Liver (tissue), 9 donors: ENCODE data around the gene ABCA3. TPM values are rescaled to one million over a fixed set of nuclear protein-coding genes. Genes with fewer than 3 reads are reported as not detected.

Experiments
- DNase-seq: peaks from one replicate; pipeline ENCODE4 v3.0.0-alpha.2; 2017; ENCODE audit warnings: low spot score
- H3K27ac ChIP-seq, 2 donors: one replicate each; pipeline ENCODE4 v1.7.0; 2013; ENCODE audit warnings: inconsistent platforms in 2 of 2, low read length in 2 of 2, control low read depth in 1 of 2, low read depth in 1 of 2, mild to moderate bottlenecking in 1 of 2
- H3K27me3 ChIP-seq, 4 donors: one replicate each; pipeline versions ENCODE4 v1.6.1 to v1.7.0; 2013; ENCODE audit warnings: low read length in 3 of 4, inconsistent platforms in 1 of 4, mild to moderate bottlenecking in 1 of 4, moderate library complexity in 1 of 4; ENCODE audit not compliant: control insufficient read depth in 4 of 4, insufficient read depth in 4 of 4
- H3K36me3 ChIP-seq, 4 donors: one replicate each; pipeline versions ENCODE4 v1.6.1 to v1.7.0; 2013; ENCODE audit warnings: low read length in 3 of 4, mild to moderate bottlenecking in 3 of 4, low read depth in 1 of 4, moderate library complexity in 1 of 4; ENCODE audit not compliant: control insufficient read depth in 4 of 4, insufficient read depth in 3 of 4
- H3K4me1 ChIP-seq, 4 donors: one replicate each; pipeline versions ENCODE4 v1.6.1 to v1.7.0; 2013; ENCODE audit warnings: low read length in 3 of 4, mild to moderate bottlenecking in 3 of 4, moderate library complexity in 1 of 4; ENCODE audit not compliant: control insufficient read depth in 4 of 4, insufficient read depth in 4 of 4
- H3K4me3 ChIP-seq, 3 donors: one replicate each; pipeline versions ENCODE4 v1.6.1 to v1.7.0; 2013; ENCODE audit warnings: low read length in 3 of 3, control low read depth in 1 of 3, low read depth in 1 of 3, mild to moderate bottlenecking in 1 of 3
- H3K9ac ChIP-seq, 2 donors: one replicate each; pipeline ENCODE4 v1.7.0; 2013; ENCODE audit warnings: low read length in 2 of 2, mild to moderate bottlenecking in 2 of 2, moderate library complexity in 2 of 2, control low read depth in 1 of 2, low read depth in 1 of 2
- H3K9me3 ChIP-seq, 4 donors: one replicate each; pipeline versions ENCODE4 v1.6.1 to v1.7.0; 2013; ENCODE audit warnings: low read length in 3 of 4; ENCODE audit not compliant: control insufficient read depth in 4 of 4
- ATF3 ChIP-seq: IDR thresholded peaks from 2 replicates; pipeline ENCODE4 v1.6.1; 2016; ENCODE audit warnings: antibody characterized with exemption
- CTCF ChIP-seq: fragments of 150-350 bp; IDR thresholded peaks from 2 replicates; pipeline ENCODE4 v1.5.1; 2017; ENCODE audit warnings: improper control_type of control experiment, low read depth, low read length; ENCODE audit not compliant: missing input control
- EGR1 ChIP-seq, 2 donors: IDR thresholded peaks; 2 replicates each; pipeline ENCODE4 v1.6.1; 2016 to 2018; ENCODE audit warnings: antibody characterized with exemption in 2 of 2, low read depth in 2 of 2
- FOXA1 ChIP-seq: IDR thresholded peaks from 2 replicates; pipeline ENCODE4 v1.6.1; 2016; ENCODE audit warnings: antibody characterized with exemption
- FOXA2 ChIP-seq: IDR thresholded peaks from 2 replicates; pipeline ENCODE4 v1.6.1; 2016; ENCODE audit warnings: antibody characterized with exemption
- GABPA ChIP-seq, 2 donors: IDR thresholded peaks in 1 of 2; conservative IDR thresholded peaks in 1 of 2; 2 replicates each; pipeline ENCODE4 v1.6.1; 2016; ENCODE audit warnings: antibody characterized with exemption in 2 of 2, mild to moderate bottlenecking in 1 of 2, moderate library complexity in 1 of 2
- HNF4A ChIP-seq, 2 donors: conservative IDR thresholded peaks; 2 replicates each; pipeline ENCODE4 v1.6.1; 2016; ENCODE audit warnings: antibody characterized with exemption in 2 of 2, mild to moderate bottlenecking in 2 of 2
- HNF4G ChIP-seq: IDR thresholded peaks from 2 replicates; pipeline ENCODE4 v1.6.1; 2016; ENCODE audit warnings: antibody characterized with exemption
- MAX ChIP-seq: IDR thresholded peaks from 2 replicates; pipeline ENCODE4 v1.6.1; 2016; ENCODE audit warnings: antibody characterized with exemption
- NR2F2 ChIP-seq: IDR thresholded peaks from 2 replicates; pipeline ENCODE4 v1.6.1; 2016; ENCODE audit warnings: antibody characterized with exemption
- RAD21 ChIP-seq, 2 donors: IDR thresholded peaks; 2 replicates each; pipeline ENCODE4 v1.6.1; 2016; ENCODE audit warnings: antibody characterized with exemption in 2 of 2, mild to moderate bottlenecking in 2 of 2
- REST ChIP-seq: IDR thresholded peaks from 2 replicates; pipeline ENCODE4 v1.6.1; 2016; ENCODE audit warnings: antibody characterized with exemption, mild to moderate bottlenecking
- RXRA ChIP-seq, 2 donors: IDR thresholded peaks; 2 replicates each; pipeline ENCODE4 v1.6.1; 2017 to 2018; ENCODE audit warnings: antibody characterized with exemption in 2 of 2, mild to moderate bottlenecking in 1 of 2
- SP1 ChIP-seq: IDR thresholded peaks from 2 replicates; pipeline ENCODE4 v1.6.1; 2018; ENCODE audit warnings: antibody characterized with exemption, mild to moderate bottlenecking
- TAF1 ChIP-seq: conservative IDR thresholded peaks from 2 replicates; pipeline ENCODE4 v1.6.1; 2016; ENCODE audit warnings: antibody characterized with exemption, mild to moderate bottlenecking
- YY1 ChIP-seq: IDR thresholded peaks from 2 replicates; pipeline ENCODE4 v1.6.1; 2016; ENCODE audit warnings: antibody characterized with exemption, mild to moderate bottlenecking
- ZBTB33 ChIP-seq: IDR thresholded peaks from 2 replicates; pipeline ENCODE4 v1.6.1; 2016; ENCODE audit warnings: antibody characterized with exemption
- WGBS: extraction: QIAGEN DNeasy Blood & Tissue Kit; methylation state at CpG from one replicate; pipeline ENCODE4 v1.1.7; 2013; 5-methylcytosine and 5-hydroxymethylcytosine counted together
- polyA plus RNA-seq, 2 donors: library from polyadenylated mRNA; stranded (reverse) in 1 of 2; unstranded in 1 of 2; fragments of 200-250 nt in 1 of 2; fragments of >200 nt in 1 of 2; fragmentation: Nextera tagmentation in 1 of 2; extraction: Ambion mirVana in 1 of 2; gene quantifications; one replicate each; pipeline versions ENCODE4 v1.2.1 to v1.2.3, GENCODE V29; 2013 to 2015
- total RNA-seq, 2 donors: library from RNA; depleted of rRNA; stranded (reverse); fragments of >200 nt; gene quantifications; one replicate each; pipeline ENCODE4 v1.2.3, GENCODE V29; 2014
- donor health status: healthy.
- donor health status: healthy.
- donor health status: healthy.
- donor health status: healthy.
- donor health status: healthy.

Gene ABCA3
- total and polyA plus RNA-seq, 4 donors, result 0.47 to 1.1 (median 0.77) TPM

GRCh38 chr16:2299121-2299914 is 41.2 kb downstream of the ABCA3 start:
- TF ChIP-seq CTCF (no peak), MAX (no peak), ATF3 (no peak), ZBTB33 (no peak), NR2F2 (no peak), REST (no peak), TAF1 (no peak)
- Histone ChIP-seq H3K27me3 (no peaks in the 10 kb centered on the region), H3K9me3 (no peaks in the 10 kb centered on the region), H3K9ac (no peak overlapping the region), H3K4me1 (no peaks in the 10 kb centered on the region), H3K4me3 (no peak overlapping the region), H3K27ac (no peak overlapping the region), H3K36me3 (no peaks in the 10 kb centered on the region)
- no peak for DNase-seq
- WGBS, result 81% methylated on average over 31 of the region's 31 CpGs

GRCh38 chr16:2298621-2299020 is 41.9 kb downstream of the ABCA3 start:
- DNase-seq, result no peak
- Histone ChIP-seq H3K4me3 (no peak overlapping the region), H3K9ac (no peak overlapping the region), H3K4me1 (no peaks in the 10 kb centered on the region), H3K9me3 (no peaks in the 10 kb centered on the region), H3K36me3 (no peaks in the 10 kb centered on the region), H3K27ac (no peak overlapping the region), H3K27me3 (no peaks in the 10 kb centered on the region)
- 85% methylated on average over 9 of the region's 9 CpGs for WGBS
- TF ChIP-seq FOXA2 (no peak), RAD21 (IDR thresholded peaks at IDR 0.05) (no peak), HNF4A (conservative IDR thresholded peaks at IDR 0.05) (no peak), ZBTB33 (no peak), HNF4G (no peak), EGR1 (IDR thresholded peaks at IDR 0.05; ENCODE audit: low read depth in 2 of 2) (no peak), SP1 (no peak), FOXA1 (no peak), GABPA (IDR thresholded peaks at IDR 0.05 in 1 of 2, conservative IDR thresholded peaks at IDR 0.05 in 1 of 2) (no peak), YY1 (no peak), REST (no peak), RXRA (IDR thresholded peaks at IDR 0.05) (no peak)
